DOHH2 (cell line): ENCODE data around the gene FKBP5.

Experiments used
- H3F3A ChIP-seq: fragments of 200-600 bp; sonication (generic), shearing (Covaris generic); 2 replicates; pipeline ENCODE4 v1.6.0; 2016; ENCODE audit warnings: antibody characterized with exemption, mild to moderate bottlenecking; ENCODE audit not compliant: control insufficient read depth, insufficient read depth
- H3K27ac ChIP-seq: fragments of 200-600 bp; sonication (generic); 2 replicates; pipeline ENCODE4 v1.5.1; 2014; ENCODE audit warnings: low read depth, mild to moderate bottlenecking, low read length, moderate library complexity
- H3K27me3 ChIP-seq: fragments of 200-600 bp; sonication (generic); 2 replicates; pipeline ENCODE4 v1.6.1; 2014; ENCODE audit warnings: mild to moderate bottlenecking, low read length, mixed read lengths; ENCODE audit not compliant: control insufficient read depth
- H3K36me3 ChIP-seq: fragments of 200-600 bp; sonication (generic); 2 replicates; pipeline ENCODE4 v1.6.1; 2014; ENCODE audit warnings: mild to moderate bottlenecking, low read length, moderate library complexity, mixed read lengths; ENCODE audit not compliant: control insufficient read depth
- H3K4me1 ChIP-seq: fragments of 200-600 bp; sonication (generic); 2 replicates; pipeline ENCODE4 v1.6.1; 2014; ENCODE audit warnings: mild to moderate bottlenecking, low read length, mixed read lengths; ENCODE audit not compliant: control insufficient read depth
- H3K4me2 ChIP-seq: fragments of 200-600 bp; sonication (generic); 2 replicates; pipeline ENCODE4 v1.6.0; 2014; ENCODE audit warnings: mild to moderate bottlenecking, low read length, moderate library complexity
- H3K4me3 ChIP-seq: fragments of 200-600 bp; sonication (generic); 2 replicates; pipeline ENCODE4 v1.5.1; 2014; ENCODE audit warnings: mild to moderate bottlenecking, low read length, mixed read lengths
- H3K79me2 ChIP-seq: fragments of 200-600 bp; sonication (generic); 2 replicates; pipeline ENCODE4 v1.6.1; 2014; ENCODE audit warnings: mild to moderate bottlenecking, low read length, mixed read lengths; ENCODE audit not compliant: control insufficient read depth
- H3K9me2 ChIP-seq: fragments of 200-600 bp; sonication (generic); replicated peaks from 2 replicates; pipeline ENCODE4 v1.6.1; 2014; ENCODE audit warnings: mild to moderate bottlenecking, low read length, mixed read lengths; ENCODE audit not compliant: control insufficient read depth
- H3K9me3 ChIP-seq: fragments of 200-600 bp; sonication (generic); 2 replicates; pipeline ENCODE4 v1.6.1; 2014; ENCODE audit warnings: antibody characterized with exemption, low read length, mixed read lengths; ENCODE audit not compliant: control insufficient read depth, insufficient read depth
- H4K20me1 ChIP-seq: fragments of 200-600 bp; sonication (generic); 2 replicates; pipeline ENCODE4 v1.6.0; 2014; ENCODE audit warnings: low read depth, mild to moderate bottlenecking, antibody characterized with exemption, low read length, moderate library complexity; ENCODE audit not compliant: control insufficient read depth, insufficient read depth
- CTCF ChIP-seq: fragments of 200-600 bp; sonication (generic); IDR thresholded peaks from one replicate; pipeline ENCODE4 v1.5.1; 2014; ENCODE audit warnings: antibody characterized with exemption, mild to moderate bottlenecking, low read depth, low read length; ENCODE audit not compliant: poor library complexity, severe bottlenecking
- EZH2phosphoT487 ChIP-seq: fragments of 200-600 bp; sonication (generic); IDR thresholded peaks from 2 replicates; pipeline ENCODE4 v1.6.1; 2017; ENCODE audit warnings: borderline replicate concordance, mild to moderate bottlenecking, antibody characterized with exemption, low read length, moderate library complexity, mixed read lengths

FKBP5 gene

DNA sequence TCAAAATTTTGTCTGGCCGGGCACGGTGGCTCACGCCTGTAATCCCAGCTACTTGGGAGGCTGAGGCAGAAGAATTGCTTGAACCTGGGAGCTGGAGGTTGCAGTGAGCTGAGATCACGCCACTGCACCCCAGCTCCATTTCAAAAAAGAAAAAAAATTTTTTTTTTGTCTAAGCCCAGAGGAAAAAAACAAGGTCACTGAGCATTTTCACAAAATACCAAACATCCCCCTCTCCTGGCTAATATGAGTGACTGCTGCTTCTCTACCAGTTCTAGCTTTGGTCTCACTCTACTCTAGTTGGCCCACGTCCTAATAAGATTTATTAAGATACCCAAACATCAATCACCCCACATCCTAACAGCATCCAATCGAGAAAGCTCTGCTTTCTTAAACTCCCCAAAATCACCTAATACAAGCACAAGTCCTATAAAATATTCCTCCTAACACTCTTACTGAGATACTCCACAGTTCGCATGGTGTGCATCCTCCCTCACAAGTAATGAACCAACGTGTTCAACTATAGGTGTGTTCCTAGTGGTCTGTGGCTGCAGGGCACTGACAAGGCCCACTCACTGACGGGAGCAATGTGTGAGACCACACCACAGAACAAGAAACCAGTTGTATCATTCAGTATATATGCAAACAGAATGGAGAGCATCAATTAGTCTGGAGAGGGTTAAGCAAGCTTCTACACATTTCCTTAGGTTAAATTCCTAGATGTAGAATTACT lies 64.2 kb downstream of the FKBP5 start:
- H3K79me2 ChIP-seq: no peaks in the 10 kb centered on the region
- TF ChIP-seq CTCF: peak; percentile 23
- no peak for TF ChIP-seq EZH2phosphoT487
- H3K4me3 ChIP-seq: no peak overlapping the region
- H3K27me3 ChIP-seq: no peaks in the 10 kb centered on the region
- no peaks in the 10 kb centered on the region for H3K9me3 ChIP-seq
- no peaks in the 10 kb centered on the region for H4K20me1 ChIP-seq
- H3K27ac ChIP-seq: no peak overlapping the region
- no peaks in the 10 kb centered on the region for H3K4me1 ChIP-seq
- H3K4me2 ChIP-seq: no peak overlapping the region
- H3K9me2 ChIP-seq: no peaks in the 10 kb centered on the region
- peaks cover 26% of the 10 kb centered on the region for H3K36me3 ChIP-seq
- H3F3A ChIP-seq: no peaks in the 10 kb centered on the region

DNA sequence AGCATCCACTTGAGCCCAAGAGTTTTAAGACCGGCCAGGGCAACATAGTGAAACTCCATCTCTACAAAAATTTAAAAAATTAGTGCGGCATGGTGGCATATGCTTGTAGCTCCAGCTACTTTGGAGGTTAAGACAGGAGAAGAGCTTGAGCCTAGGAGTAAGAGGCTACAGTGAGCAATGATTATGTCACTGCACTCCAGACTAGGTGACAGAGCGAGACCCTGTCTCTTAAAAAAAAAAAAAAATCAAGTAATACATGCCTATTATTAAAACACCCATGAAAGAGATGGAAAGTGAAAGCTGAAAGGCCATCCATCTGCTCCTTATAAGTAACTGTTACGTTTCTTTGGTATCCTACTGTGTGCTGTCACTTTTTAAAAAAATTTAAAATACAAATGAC lies 66.4 kb downstream of the FKBP5 start:
- Histone ChIP-seq H3K79me2 (no peaks in the 10 kb centered on the region), H3K27me3 (no peaks in the 10 kb centered on the region), H3K27ac (no peak overlapping the region), H3K4me1 (no peaks in the 10 kb centered on the region), H4K20me1 (no peaks in the 10 kb centered on the region), H3K9me2 (no peaks in the 10 kb centered on the region), H3F3A (peaks cover 6% of the 10 kb centered on the region), H3K36me3 (peaks cover 35% of the 10 kb centered on the region), H3K9me3 (no peaks in the 10 kb centered on the region), H3K4me2 (no peak overlapping the region), H3K4me3 (no peak overlapping the region)
- no peak for TF ChIP-seq CTCF
- TF ChIP-seq EZH2phosphoT487: no peak

DNA sequence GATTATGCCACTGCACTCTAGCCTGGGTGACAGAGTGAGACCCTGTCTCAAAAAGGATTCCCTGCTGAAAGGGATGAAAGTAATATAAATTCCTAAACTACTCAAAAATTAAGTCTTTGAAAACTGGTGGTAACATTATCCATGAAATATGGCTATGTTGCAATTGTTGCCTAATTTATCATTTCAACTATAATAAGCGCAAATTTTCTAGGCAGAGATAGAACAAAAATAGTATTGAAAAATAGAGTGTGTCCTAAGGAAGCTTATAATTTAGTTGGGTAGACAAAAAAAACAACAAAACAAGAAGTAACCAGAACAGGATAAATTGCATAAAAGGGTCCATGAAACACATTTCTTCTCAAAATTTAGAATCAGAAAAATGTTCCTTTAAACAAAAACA lies 68.0 kb downstream of the FKBP5 start:
- Histone ChIP-seq H3K79me2 (no peaks in the 10 kb centered on the region), H3K27ac (no peak overlapping the region), H3F3A (peaks cover 6% of the 10 kb centered on the region), H3K4me3 (no peak overlapping the region), H3K36me3 (peaks cover 44% of the 10 kb centered on the region), H3K4me1 (no peaks in the 10 kb centered on the region), H4K20me1 (no peaks in the 10 kb centered on the region), H3K4me2 (no peak overlapping the region), H3K27me3 (no peaks in the 10 kb centered on the region), H3K9me3 (no peaks in the 10 kb centered on the region), H3K9me2 (no peaks in the 10 kb centered on the region)
- no peak for TF ChIP-seq CTCF
- TF ChIP-seq EZH2phosphoT487: no peak
